ENCODE results near the gene MCIDAS.
A peak's percentile ranks its signal among the peaks of the same experiment; 100 is the strongest.

Gene MCIDAS

GRCh38 chr5:55222092-55222984, 4.8 kb downstream of the MCIDAS start:
- DNase-seq: no peak

DNA sequence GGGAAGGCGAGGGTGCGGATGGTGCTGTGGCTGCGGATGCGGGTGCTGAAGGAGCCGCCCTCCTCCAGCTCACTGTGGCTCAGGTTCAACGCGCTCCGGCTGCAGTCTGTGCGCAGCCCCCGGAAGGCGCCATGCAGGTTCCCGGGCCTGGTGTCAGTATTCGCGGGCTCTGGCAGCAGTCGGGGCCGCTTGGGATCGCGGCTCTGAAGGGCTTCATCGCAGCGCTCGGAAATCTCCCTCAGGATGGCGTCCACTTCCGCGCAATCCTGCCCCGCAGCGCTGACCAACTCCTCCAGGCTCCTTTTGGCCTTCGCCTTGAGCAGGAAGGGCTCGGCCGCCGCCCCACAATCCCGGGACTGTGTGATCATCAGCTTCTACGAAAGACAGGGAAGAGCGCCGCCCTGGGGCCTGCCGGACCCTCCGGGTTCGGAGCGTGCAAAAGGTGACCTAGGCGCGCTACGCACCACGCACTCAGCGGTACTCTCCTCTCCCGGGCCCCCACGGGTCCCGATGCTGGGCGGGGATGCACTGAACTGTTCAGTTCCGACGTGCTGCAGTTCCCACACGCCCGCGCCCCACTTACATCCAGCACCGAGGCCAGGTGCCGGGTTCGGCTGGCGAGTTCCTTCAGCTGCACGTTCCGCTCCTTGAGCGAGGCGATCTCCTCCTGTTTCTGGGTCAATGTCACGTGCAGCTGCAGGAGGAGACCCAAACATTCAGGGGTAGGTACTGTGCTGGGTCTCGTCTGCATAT, 6.5 kb downstream of the MCIDAS start:
- DNase-seq: no peak

DNA sequence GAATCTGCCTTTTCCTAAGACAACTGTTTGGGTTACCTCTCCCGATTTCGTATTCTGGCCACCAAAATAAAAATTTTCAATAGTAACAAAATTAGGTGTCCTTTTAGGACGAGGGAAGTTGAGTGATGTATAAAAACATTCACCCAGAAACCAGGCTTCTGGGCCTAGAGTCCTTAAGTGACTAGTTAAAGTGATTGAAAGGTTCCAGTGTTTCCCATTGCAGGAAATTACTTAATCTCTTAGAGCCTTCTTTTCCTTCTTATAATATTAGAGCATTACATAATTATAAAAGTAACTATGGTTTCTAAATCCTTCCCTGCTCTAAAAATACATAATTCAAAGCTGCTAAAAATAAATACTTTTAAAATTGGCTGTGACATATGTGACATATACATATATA, 7.3 kb downstream of the MCIDAS start:
- no peak for DNase-seq

DNA sequence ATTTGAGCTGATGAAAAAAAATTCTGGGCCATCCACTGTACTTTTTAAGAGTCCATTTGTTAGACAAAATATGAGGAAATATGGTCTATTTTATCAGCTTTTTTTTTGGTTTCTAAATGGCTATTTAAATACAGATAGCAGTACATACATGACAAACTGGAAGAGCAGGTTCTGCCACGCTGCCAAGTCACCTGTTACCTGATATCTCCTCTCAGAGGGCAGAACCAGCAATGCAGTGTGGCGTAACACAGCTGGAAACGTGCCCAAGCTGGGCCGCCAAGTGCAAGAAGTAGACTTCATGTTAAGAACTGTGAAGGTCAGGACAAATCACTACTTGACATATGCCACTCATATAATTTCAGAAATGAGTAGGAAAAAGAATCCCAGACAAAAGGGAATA, 8.1 kb downstream of the MCIDAS start:
- no peak for DNase-seq

DNA sequence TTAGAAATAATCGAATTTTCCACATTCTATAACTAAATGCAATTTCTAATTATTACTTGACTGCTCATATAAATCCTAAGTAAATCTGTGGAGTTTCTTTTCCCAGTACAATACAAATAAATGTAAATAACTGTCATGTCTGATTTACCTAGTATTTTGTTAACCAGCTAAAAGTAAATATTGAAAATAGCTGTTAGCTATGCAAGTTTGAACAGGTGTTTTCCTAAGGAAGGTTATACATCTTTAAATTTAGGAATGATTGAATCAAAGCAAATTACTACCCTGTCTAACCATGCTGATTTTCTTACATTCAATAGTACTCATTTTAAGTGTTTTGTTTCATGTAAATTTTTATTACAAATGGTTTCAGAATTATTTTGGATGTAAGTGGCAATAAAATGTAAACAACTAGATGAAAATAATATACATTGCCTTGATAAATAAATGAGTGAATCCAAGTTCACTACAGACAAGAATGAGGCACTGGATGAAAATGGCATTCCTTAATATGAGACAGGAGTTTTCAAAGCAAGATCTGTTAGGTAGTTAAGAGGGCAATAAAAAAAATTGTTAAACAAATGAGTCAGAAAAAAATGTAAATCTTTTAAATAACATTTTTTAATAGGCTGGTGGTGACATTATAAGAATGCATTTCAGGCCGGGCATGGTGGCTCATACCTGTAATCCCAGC, 15.8 kb downstream of the MCIDAS start:
- DNase-seq: no peak

- DNase-seq: peak; percentile 23
Measured at GRCh38 chr5:55205001-55205400, 22.1 kb downstream of the MCIDAS start.

DNA sequence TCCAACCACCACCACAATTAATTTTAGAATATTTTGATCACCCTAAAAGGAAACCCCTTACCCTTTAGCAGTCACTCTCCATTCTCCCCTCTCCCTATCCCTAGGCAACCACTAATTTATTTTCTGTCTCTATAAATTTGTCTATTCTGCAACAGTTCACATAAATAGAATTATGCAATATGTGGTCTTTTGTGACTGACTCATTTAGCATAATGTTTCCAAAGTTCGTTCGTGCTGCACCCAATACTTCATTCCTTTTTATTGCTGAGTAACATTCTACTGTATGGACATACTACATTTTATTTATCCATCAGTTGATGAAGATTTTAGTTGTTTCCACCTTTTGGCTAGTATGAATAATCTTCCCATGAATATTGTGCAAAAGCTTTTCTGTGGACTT, 36.0 kb downstream of the MCIDAS start:
- no peak for DNase-seq

DNA sequence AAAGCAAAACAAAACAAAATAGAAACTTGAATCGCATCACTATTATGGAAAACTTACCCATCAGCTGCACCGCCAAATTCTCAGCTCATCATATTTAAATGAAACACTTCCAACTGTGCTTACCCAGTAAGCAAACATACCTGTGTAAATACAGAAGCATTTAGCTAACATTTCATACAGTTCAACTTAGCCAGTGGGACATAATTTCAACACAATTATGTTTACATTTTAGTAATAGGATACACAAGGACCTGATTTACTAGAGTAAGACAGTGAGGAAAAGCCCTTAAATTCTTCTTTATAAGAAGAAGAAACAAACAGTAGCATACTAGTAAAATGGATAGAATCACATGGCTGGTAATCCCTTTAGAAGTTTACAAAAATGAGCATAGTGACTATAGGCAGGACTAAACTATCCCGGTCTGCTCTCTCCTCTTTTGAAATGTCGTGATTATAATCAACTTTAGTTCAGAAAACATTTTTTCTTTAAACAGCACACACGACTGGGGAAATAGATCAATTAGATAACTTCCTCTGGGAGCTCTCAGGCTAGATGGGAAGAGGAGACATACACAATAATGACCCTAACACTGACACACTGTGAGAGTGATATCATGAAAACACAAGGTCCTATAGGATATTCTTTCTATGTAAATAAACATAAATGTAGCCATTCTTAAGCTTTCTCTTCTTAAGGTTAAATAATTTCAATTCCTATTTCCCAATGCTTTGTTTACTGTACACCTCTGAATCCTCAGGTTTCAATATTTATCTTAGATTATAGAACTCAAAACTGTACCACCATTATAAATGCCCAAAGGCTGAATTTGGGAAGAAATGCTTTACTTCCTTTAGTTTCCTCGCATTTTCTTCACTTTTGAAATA, 38.2 kb downstream of the MCIDAS start:
- no peak for DNase-seq

DNA sequence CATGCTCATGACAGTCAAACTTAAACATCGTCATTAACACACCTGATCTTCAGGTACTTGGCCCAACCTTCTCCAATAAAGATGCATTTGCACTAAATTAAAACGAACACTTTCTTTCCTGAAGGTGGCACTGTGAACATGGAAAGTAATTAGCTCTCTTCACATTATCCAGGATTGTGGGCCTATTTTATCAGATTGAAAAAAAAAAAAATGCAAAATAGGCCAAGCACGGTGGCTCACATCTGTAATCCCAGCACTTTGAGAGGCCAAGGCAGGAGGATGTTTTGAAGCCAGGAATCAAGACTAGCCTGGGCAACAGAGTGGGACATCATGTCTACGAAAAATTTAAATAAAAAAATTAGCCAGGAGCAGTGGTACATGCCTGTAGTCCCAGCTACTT, 39.7 kb downstream of the MCIDAS start:
- DNase-seq: peak; percentile 70

- DNase-seq: no peak
Measured at GRCh38 chr5:55180016-55180415, 47.1 kb downstream of the MCIDAS start.

GRCh38 chr5:55177078-55177477, 50.0 kb downstream of the MCIDAS start:
- DNase-seq: no peak

DNA sequence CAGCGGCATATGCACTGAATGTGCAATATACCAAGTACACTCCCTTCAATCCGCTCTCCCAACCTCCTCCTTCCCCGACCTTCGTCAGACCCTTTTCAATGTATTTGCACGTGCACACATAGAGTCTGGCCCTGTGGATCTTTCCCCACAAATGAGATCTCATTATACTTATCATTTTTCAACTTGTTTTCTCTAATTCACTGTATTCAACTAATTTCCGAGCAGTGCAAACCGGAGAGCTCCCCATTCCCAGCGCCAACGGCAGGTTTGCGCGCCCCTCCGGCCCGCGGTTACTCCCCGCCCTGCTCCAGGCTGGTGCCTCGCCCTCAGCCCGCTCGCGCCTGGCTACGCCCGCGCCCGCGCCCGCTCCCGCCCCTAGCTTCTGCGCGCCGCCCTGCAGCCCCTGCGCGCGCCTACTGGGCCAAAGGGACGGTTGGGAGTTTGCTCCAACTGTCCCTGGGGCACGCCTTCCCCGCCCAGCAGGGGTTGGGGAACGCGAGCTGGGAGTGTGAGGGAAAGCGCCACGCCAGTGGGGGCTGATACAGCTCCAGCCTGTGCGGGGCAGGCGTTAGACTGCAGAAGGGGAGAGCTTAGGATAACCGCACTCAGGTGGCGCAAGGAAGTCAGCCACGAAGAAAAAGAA, 50.8 kb downstream of the MCIDAS start:
- peak; percentile 69 for DNase-seq

DNA sequence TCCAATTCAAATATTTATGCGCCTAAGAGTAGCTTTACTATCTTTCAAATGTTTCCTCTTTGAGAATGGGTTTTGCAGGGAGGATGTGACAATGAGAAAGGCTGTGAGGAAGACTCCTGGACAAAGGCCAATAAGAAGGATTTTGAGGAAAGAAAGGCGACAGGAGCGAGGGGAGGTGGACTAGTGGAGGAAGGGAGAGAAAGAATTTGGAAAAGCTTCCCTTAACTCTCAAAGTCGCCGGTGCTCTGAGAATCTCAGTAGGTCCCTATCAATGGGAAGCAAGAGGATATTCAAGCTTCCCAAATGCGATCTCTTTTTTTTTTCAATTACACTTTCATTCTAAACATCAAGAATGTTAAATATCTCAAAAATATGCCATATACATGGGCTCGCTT, 51.3 kb downstream of the MCIDAS start:
- DNase-seq: no peak

DNA sequence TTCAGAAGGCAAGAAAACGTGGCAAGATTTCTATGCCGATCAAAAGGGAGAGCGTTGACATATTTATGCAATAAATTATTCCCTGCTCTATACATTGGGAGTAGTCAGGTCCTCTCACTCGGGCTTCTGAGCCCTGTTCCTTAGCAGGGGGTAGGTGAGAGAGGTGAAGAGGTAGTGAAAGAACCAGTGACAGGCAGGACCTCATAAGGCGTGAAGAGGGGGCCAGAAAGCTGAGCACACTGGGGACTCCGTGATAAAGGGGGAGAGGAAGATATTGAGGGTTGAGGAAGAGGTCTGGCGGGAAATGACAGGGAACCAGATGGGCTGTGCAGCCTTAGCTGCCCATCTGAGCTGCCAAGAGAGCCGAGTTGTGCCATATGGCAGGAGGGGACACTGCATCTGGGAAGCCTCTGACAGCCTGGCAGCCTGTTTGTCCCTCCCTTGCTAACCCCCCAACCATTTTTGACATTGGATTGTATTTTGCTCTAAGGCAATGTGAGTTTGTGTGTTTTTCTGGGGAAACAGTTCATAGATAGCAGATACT, 53.4 kb downstream of the MCIDAS start:
- DNase-seq: no peak

- peak; percentile 83 for DNase-seq
Measured at GRCh38 chr5:55172937-55173686, 54.0 kb downstream of the MCIDAS start, which contains the start of gene CDC20B. Gene CDC20B, minus strand, starts transcription at chr5:55173177. Its CDS starts 177 bp downstream, at chr5:55173000.

DNA sequence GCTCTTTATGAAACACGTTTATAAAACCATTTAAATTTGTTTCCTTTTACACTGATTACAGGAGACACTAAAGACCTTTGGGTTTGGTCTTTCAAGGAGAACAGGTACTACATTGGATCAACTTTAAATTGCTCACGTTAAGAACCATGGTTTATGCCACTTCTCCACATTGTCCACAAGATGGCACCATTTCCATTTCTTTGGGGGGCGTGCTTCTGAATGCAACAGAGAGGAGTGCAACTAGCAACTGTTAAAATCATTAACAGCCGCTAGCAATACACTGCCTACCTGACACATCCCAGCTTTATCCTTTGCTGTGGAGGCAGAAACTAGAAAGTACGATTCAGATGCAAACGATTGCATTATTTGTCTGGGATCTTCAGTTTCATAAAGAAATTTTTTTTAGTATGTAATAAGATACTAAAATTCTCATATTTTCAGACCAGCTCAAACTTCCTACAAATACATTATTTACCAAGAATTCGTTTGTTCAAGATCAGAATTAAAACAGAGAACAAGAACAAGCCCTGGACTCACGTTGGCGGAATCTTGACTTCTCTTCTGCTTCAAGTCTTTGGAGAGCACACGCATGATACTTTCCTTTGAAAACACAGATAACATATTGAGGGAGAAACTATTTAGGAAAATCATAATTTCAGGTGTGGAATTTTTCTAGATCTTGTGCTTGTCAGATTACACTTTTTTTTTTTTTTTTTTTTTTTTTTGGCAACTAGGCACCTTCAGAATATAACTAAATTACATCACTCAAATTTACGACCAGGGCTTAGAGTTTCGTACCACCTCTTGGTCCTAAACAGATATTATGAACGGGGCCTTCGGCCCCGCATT, 54.8 kb downstream of the MCIDAS start:
- peak; percentile 88 for DNase-seq

DNA sequence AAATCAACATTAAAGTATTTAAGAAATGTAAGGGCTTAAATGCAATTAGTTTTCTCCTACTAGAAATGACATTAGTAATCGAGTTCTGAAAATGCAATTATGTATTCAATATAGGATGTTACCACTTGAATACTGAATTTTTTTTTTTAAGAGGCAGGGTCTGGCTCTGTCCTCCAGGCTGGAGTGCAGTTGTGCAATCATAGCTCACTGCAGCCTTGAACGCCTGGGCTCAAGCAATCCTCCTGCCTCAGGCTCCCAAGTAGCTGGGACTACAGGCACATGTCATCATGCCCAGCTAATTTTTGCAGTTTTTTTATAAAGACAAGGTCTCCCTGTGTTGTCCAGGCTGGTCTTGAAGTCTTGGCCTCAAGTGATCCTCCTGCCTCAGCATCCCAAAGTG, 55.6 kb downstream of the MCIDAS start:
- no peak for DNase-seq
